ENCODE measurements around the gene SMARCB1. TPM values are rescaled to one million over a fixed set of nuclear protein-coding genes. Genes with fewer than 3 reads are reported as not detected.

Gene SMARCB1
- total RNA-seq, 2 donors from 2014 or later: 136 to 148 TPM

DNA sequence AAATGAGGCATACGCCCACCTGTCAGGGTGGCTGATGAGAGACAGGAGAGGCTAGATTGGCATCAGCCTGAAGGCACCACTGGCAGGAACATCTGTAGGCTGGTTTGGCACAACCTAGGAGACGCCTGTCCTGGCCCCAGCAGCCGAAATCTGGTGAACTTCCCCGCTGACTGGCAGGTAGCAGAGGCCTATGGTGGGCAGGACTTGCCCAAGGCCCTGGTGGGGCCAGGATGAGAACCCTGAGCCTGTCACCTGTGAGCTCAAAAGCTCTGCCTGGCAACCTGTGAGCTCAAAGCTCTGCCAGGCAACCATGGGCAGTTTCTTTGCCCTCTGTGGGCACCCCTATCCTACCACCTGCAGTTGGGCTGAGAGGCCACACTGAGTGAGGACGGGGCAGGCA lies 49.5 kb downstream of the SMARCB1 start:
- Histone ChIP-seq H3K9ac (ENCODE audit: extremely low read depth, low read length, poor library complexity, severe bottlenecking) (no peak overlapping the region), H3K4me3 (ENCODE audit: low read length) (no peak overlapping the region), H3K9me3 (ENCODE audit: control insufficient read depth, low read length) (no peaks in the 10 kb centered on the region), H3K27me3 (ENCODE audit: control insufficient read depth, insufficient read depth, low read length, poor library complexity, severe bottlenecking) (no peaks in the 10 kb centered on the region), H3K36me3 (ENCODE audit: control insufficient read depth, insufficient read depth, low read length) (peaks cover 32% of the 10 kb centered on the region), H3K27ac (ENCODE audit: low read depth, low read length) (no peak overlapping the region), H3K4me1 (ENCODE audit: control insufficient read depth, insufficient read depth, low read length) (no peaks in the 10 kb centered on the region)
- WGBS, 2 experiments (ENCODE audit: insufficient coverage in 1 of 2, insufficient read length in 1 of 2): 75 to 96% methylated on average over 3 to 5 of the region's 5 CpGs
- TF ChIP-seq, protein P1, sequence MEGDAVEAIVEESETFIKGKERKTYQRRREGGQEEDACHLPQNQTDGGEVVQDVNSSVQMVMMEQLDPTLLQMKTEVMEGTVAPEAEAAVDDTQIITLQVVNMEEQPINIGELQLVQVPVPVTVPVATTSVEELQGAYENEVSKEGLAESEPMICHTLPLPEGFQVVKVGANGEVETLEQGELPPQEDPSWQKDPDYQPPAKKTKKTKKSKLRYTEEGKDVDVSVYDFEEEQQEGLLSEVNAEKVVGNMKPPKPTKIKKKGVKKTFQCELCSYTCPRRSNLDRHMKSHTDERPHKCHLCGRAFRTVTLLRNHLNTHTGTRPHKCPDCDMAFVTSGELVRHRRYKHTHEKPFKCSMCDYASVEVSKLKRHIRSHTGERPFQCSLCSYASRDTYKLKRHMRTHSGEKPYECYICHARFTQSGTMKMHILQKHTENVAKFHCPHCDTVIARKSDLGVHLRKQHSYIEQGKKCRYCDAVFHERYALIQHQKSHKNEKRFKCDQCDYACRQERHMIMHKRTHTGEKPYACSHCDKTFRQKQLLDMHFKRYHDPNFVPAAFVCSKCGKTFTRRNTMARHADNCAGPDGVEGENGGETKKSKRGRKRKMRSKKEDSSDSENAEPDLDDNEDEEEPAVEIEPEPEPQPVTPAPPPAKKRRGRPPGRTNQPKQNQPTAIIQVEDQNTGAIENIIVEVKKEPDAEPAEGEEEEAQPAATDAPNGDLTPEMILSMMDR (conservative IDR thresholded peaks at IDR 0.05): no peak
- DNase-seq: no peak
- no peak overlapping the region for H3K4me3 Mint-ChIP-seq
- H3K4me1 Mint-ChIP-seq: peaks cover 7% of the 10 kb centered on the region
- no peak overlapping the region for H3K27ac Mint-ChIP-seq
- peaks cover 16% of the 10 kb centered on the region for H3K36me3 Mint-ChIP-seq (ENCODE audit: low read depth)
- H3K27me3 Mint-ChIP-seq (ENCODE audit: insufficient read depth): peaks cover 22% of the 10 kb centered on the region
- no peaks in the 10 kb centered on the region for H3K9me3 Mint-ChIP-seq

DNA sequence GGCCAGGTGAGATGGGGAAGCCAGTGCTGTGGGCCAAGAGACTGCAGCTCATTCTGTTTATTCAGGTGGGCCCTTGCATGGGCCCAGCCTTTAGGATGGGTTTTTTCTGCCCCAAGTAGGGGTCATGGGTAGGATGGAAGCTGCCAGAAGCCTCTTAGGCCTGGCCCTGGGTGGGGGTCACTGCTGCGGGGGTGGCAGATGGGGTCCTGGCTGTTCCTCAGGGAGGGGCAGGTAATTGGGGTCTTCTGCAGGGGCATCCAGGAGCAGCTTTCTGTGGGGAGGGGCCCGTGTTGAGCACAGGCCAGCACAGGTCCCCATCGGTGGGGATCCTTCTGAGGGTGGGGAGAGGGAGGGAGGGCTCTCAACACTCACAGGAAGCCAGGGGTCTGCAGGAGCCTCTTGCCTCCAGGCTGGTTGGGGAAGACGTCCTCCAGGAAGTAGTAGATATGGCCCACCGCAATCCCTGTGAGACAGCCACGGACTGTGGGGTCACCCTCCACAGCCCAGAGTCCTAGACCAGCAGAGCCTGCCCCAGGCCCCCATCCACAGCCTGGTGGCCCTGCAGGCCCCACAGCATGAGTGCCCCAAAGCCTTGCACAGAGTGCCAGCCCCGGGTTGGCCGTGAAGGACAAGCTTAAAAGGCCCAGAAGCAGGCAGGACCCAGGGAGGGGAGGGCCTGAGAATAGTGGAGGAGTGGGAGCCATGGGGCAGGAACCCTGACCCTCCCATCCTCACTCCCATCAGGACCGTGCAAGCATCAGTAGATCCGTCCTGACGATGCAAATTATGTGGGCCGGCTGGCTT lies 50.1 kb downstream of the SMARCB1 start:
- Mint-ChIP-seq H3K27me3 (ENCODE audit: insufficient read depth) (peaks cover 28% of the 10 kb centered on the region), H3K36me3 (ENCODE audit: low read depth) (peaks cover 15% of the 10 kb centered on the region), H3K4me3 (no peak overlapping the region), H3K9me3 (no peaks in the 10 kb centered on the region), H3K27ac (no peak overlapping the region), H3K4me1 (peaks cover 7% of the 10 kb centered on the region)
- Histone ChIP-seq H3K27me3 (ENCODE audit: control insufficient read depth, insufficient read depth, low read length, poor library complexity, severe bottlenecking) (no peaks in the 10 kb centered on the region), H3K36me3 (ENCODE audit: control insufficient read depth, insufficient read depth, low read length) (peaks cover 26% of the 10 kb centered on the region), H3K9me3 (ENCODE audit: control insufficient read depth, low read length) (no peaks in the 10 kb centered on the region), H3K4me3 (ENCODE audit: low read length) (no peak overlapping the region), H3K4me1 (ENCODE audit: control insufficient read depth, insufficient read depth, low read length) (no peaks in the 10 kb centered on the region), H3K9ac (ENCODE audit: extremely low read depth, low read length, poor library complexity, severe bottlenecking) (no peak overlapping the region), H3K27ac (ENCODE audit: low read depth, low read length) (no peak overlapping the region)
- TF ChIP-seq, protein P1 (conservative IDR thresholded peaks at IDR 0.05): no peak
- WGBS, 2 experiments (ENCODE audit: insufficient coverage in 1 of 2, insufficient read length in 1 of 2): 84 to 86% methylated on average over 4 to 12 of the region's 12 CpGs
- DNase-seq: no peak

DNA sequence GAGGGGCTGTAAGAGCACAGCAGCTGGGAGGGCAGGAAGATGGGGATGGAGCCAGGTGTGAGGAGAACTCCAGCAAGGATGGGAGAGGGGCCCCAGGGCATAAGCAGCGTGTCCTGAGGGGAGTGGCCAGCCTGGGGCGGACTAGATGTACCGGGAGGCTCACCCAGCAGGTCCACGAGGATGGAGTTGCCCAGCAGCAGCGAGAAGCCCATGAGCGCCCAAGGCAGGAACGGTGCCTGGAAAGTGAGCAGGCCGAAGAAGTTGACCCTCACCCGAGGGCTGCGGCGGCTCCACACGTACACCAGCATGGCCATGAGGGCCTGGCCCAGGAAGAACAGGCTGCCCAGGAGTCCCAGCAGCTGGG lies 50.7 kb downstream of the SMARCB1 start:
- H3K36me3 Mint-ChIP-seq (ENCODE audit: low read depth): peaks cover 13% of the 10 kb centered on the region
- no peaks in the 10 kb centered on the region for H3K9me3 ChIP-seq (ENCODE audit: control insufficient read depth, low read length)
- 88 to 92% methylated on average over 8 to 12 of the region's 12 CpGs for WGBS, 2 experiments (ENCODE audit: insufficient coverage in 1 of 2, insufficient read length in 1 of 2)
- H3K9me3 Mint-ChIP-seq: no peaks in the 10 kb centered on the region
- no peak overlapping the region for H3K9ac ChIP-seq (ENCODE audit: extremely low read depth, low read length, poor library complexity, severe bottlenecking)
- no peak overlapping the region for H3K27ac Mint-ChIP-seq
- no peaks in the 10 kb centered on the region for H3K4me1 ChIP-seq (ENCODE audit: control insufficient read depth, insufficient read depth, low read length)
- H3K36me3 ChIP-seq (ENCODE audit: control insufficient read depth, insufficient read depth, low read length): peaks cover 26% of the 10 kb centered on the region
- H3K4me3 ChIP-seq (ENCODE audit: low read length): no peak overlapping the region
- peaks cover 7% of the 10 kb centered on the region for H3K4me1 Mint-ChIP-seq
- DNase-seq: no peak
- no peak overlapping the region for H3K27ac ChIP-seq (ENCODE audit: low read depth, low read length)
- peaks cover 28% of the 10 kb centered on the region for H3K27me3 Mint-ChIP-seq (ENCODE audit: insufficient read depth)
- H3K4me3 Mint-ChIP-seq: peak overlapping the region; percentile 65
- TF ChIP-seq, protein P1 (conservative IDR thresholded peaks at IDR 0.05): no peak
- no peaks in the 10 kb centered on the region for H3K27me3 ChIP-seq (ENCODE audit: control insufficient read depth, insufficient read depth, low read length, poor library complexity, severe bottlenecking)

All from endodermal cell (in vitro differentiated cells).